Endodermal cell (in vitro differentiated cells): ENCODE data around the gene CPA3. TPM values are rescaled to one million over a fixed set of nuclear protein-coding genes. Genes with fewer than 3 reads are reported as not detected.
A peak's percentile ranks its signal among the peaks of the same experiment; 100 is the strongest.

ENCODE experiments used
- DNase-seq: peaks from one replicate; pipeline ENCODE4 v3.0.0-alpha.2; 2017
- H3K27ac ChIP-seq: 2 replicates; pipeline ENCODE4 v1.5.1; 2013; ENCODE audit warnings: mild to moderate bottlenecking, low read depth, low read length, moderate library complexity
- H3K27me3 ChIP-seq: 2 replicates; pipeline ENCODE4 v1.6.1; 2013; ENCODE audit warnings: mild to moderate bottlenecking, low read length, moderate library complexity; ENCODE audit not compliant: insufficient read depth, control insufficient read depth, poor library complexity, severe bottlenecking
- H3K36me3 ChIP-seq: 2 replicates; pipeline ENCODE4 v1.7.0; 2013; ENCODE audit warnings: mild to moderate bottlenecking, low read length, moderate library complexity; ENCODE audit not compliant: control insufficient read depth, insufficient read depth
- H3K4me1 ChIP-seq: one replicate; pipeline ENCODE4 v1.7.0; 2013; ENCODE audit warnings: low read length; ENCODE audit not compliant: control insufficient read depth, insufficient read depth
- H3K4me3 ChIP-seq: 2 replicates; pipeline ENCODE4 v1.5.1; 2013; ENCODE audit warnings: mild to moderate bottlenecking, low read length, moderate library complexity
- H3K9ac ChIP-seq: 2 replicates; pipeline ENCODE4 v1.6.1; 2013; ENCODE audit warnings: mild to moderate bottlenecking, low read length, moderate library complexity; ENCODE audit not compliant: poor library complexity, severe bottlenecking; ENCODE audit errors: extremely low read depth
- H3K9me3 ChIP-seq: 2 replicates; pipeline ENCODE4 v1.6.1; 2013; ENCODE audit warnings: mild to moderate bottlenecking, low read length, moderate library complexity; ENCODE audit not compliant: control insufficient read depth
- H3K27ac Mint-ChIP-seq: 2 replicates; pipeline ENCODE4 v1.8.0; 2020; ENCODE audit warnings: mixed read lengths
- H3K27me3 Mint-ChIP-seq: 2 replicates; pipeline ENCODE4 v1.8.0; 2021; ENCODE audit warnings: mild to moderate bottlenecking, mixed read lengths; ENCODE audit not compliant: insufficient read depth
- H3K36me3 Mint-ChIP-seq: 2 replicates; pipeline ENCODE4 v1.8.0; 2020; ENCODE audit warnings: low read depth, mixed read lengths
- H3K4me1 Mint-ChIP-seq: 2 replicates; pipeline ENCODE4 v1.8.0; 2020; ENCODE audit warnings: mixed read lengths
- H3K4me3 Mint-ChIP-seq: 2 replicates; pipeline ENCODE4 v1.8.0; 2020; ENCODE audit warnings: mild to moderate bottlenecking, moderate library complexity, mixed read lengths
- H3K9me3 Mint-ChIP-seq: 2 replicates; pipeline ENCODE4 v1.8.0; 2020; ENCODE audit warnings: mild to moderate bottlenecking, mixed read lengths
- CTCF ChIP-seq: fragments of 200-600 bp; sonication (generic); conservative IDR thresholded peaks from 2 replicates; pipeline ENCODE4 v1.5.0; 2021; ENCODE audit warnings: antibody characterized with exemption, mild to moderate bottlenecking
- WGBS, 2 experiments: methylation state at CpG; one replicate each; pipeline versions ENCODE4 v1.1.5 to v1.1.7; 2013; ENCODE audit warnings: missing lambda C conversion rate in 2 of 2, mixed read lengths in 1 of 2; ENCODE audit not compliant: insufficient coverage in 1 of 2, insufficient read length in 1 of 2; 5-methylcytosine and 5-hydroxymethylcytosine counted together
- total RNA-seq, 2 donors: library from RNA; stranded (reverse); fragmentation: NEBNext Ultra II Directional in 1 of 2; extraction: Animal tissue kit (Norgen Biotek cat#: 25700) in 1 of 2; gene quantifications; 2 replicates in 1 of 2; 3 replicates in 1 of 2; pipeline ENCODE4 v1.2.1, GENCODE V29; 2021

The CPA3 gene
- total RNA-seq, 2 donors from 2014 or later, result not detected

GRCh38 chr3:148829926-148830325, 35.2 kb upstream of the CPA3 start:
- DNase-seq, result no peak
- H3K9me3 ChIP-seq, result no peaks in the 10 kb centered on the region
- H3K4me1 Mint-ChIP-seq, result peaks cover 41% of the 10 kb centered on the region
- no peaks in the 10 kb centered on the region for H3K9me3 Mint-ChIP-seq
- no peak overlapping the region for H3K4me3 Mint-ChIP-seq
- WGBS, 2 experiments, result 87 to 89% methylated on average over 3 of the region's 3 CpGs
- H3K27ac Mint-ChIP-seq, result peak overlapping the region; percentile 69
- H3K36me3 ChIP-seq, result no peaks in the 10 kb centered on the region
- H3K4me1 ChIP-seq, result peaks cover 3% of the 10 kb centered on the region
- no peaks in the 10 kb centered on the region for H3K27me3 Mint-ChIP-seq
- H3K4me3 ChIP-seq, result no peak overlapping the region
- H3K36me3 Mint-ChIP-seq, result no peaks in the 10 kb centered on the region
- no peak overlapping the region for H3K9ac ChIP-seq
- no peak for TF ChIP-seq CTCF
- H3K27me3 ChIP-seq, result no peaks in the 10 kb centered on the region
- no peak overlapping the region for H3K27ac ChIP-seq

GRCh38 chr3:148833223-148833622, 31.9 kb upstream of the CPA3 start:
- no peaks in the 10 kb centered on the region for H3K9me3 Mint-ChIP-seq
- Histone ChIP-seq H3K4me3 (no peak overlapping the region), H3K9ac (no peak overlapping the region), H3K27ac (no peak overlapping the region), H3K27me3 (no peaks in the 10 kb centered on the region), H3K36me3 (no peaks in the 10 kb centered on the region), H3K4me1 (peaks cover 3% of the 10 kb centered on the region), H3K9me3 (no peaks in the 10 kb centered on the region)
- no peak for TF ChIP-seq CTCF
- H3K27ac Mint-ChIP-seq, result no peak overlapping the region
- no peaks in the 10 kb centered on the region for H3K36me3 Mint-ChIP-seq
- H3K4me1 Mint-ChIP-seq, result peaks cover 51% of the 10 kb centered on the region
- no peaks in the 10 kb centered on the region for H3K27me3 Mint-ChIP-seq
- no peak for DNase-seq
- WGBS, 2 experiments, result 95% methylated on average over 3 of the region's 3 CpGs; no CpG with 5 or more reads in 1 of the 2 experiments
- H3K4me3 Mint-ChIP-seq, result no peak overlapping the region

GRCh38 chr3:148839805-148840204, 25.3 kb upstream of the CPA3 start:
- DNase-seq, result no peak
- H3K4me1 Mint-ChIP-seq, result peaks cover 11% of the 10 kb centered on the region
- H3K9ac ChIP-seq, result no peak overlapping the region
- no peak overlapping the region for H3K4me3 ChIP-seq
- no peaks in the 10 kb centered on the region for H3K36me3 Mint-ChIP-seq
- H3K27me3 ChIP-seq, result no peaks in the 10 kb centered on the region
- H3K4me1 ChIP-seq, result no peaks in the 10 kb centered on the region
- H3K36me3 ChIP-seq, result no peaks in the 10 kb centered on the region
- H3K4me3 Mint-ChIP-seq, result no peak overlapping the region
- no peak for TF ChIP-seq CTCF
- H3K9me3 ChIP-seq, result no peaks in the 10 kb centered on the region
- no peaks in the 10 kb centered on the region for H3K9me3 Mint-ChIP-seq
- no peak overlapping the region for H3K27ac ChIP-seq
- no peaks in the 10 kb centered on the region for H3K27me3 Mint-ChIP-seq
- no peak overlapping the region for H3K27ac Mint-ChIP-seq
